PC-3 (cell line): Measurements from ENCODE around the gene SMIM11.

Source experiments
- EZH2 ChIP-seq: fragments of 300-600 bp; sonication (generic); IDR thresholded peaks from one replicate; pipeline ENCODE4 v1.6.1; 2017; ENCODE audit warnings: antibody characterized with exemption, mild to moderate bottlenecking, low read length; ENCODE audit not compliant: unreplicated experiment
- TF ChIP-seq, protein P1 (sequence below): fragments of 300-600 bp; sonication (generic); conservative IDR thresholded peaks from 2 replicates; pipeline ENCODE4 v1.5.1; 2017; ENCODE audit warnings: antibody characterized with exemption, low read depth, mild to moderate bottlenecking, low read length

DNA sequence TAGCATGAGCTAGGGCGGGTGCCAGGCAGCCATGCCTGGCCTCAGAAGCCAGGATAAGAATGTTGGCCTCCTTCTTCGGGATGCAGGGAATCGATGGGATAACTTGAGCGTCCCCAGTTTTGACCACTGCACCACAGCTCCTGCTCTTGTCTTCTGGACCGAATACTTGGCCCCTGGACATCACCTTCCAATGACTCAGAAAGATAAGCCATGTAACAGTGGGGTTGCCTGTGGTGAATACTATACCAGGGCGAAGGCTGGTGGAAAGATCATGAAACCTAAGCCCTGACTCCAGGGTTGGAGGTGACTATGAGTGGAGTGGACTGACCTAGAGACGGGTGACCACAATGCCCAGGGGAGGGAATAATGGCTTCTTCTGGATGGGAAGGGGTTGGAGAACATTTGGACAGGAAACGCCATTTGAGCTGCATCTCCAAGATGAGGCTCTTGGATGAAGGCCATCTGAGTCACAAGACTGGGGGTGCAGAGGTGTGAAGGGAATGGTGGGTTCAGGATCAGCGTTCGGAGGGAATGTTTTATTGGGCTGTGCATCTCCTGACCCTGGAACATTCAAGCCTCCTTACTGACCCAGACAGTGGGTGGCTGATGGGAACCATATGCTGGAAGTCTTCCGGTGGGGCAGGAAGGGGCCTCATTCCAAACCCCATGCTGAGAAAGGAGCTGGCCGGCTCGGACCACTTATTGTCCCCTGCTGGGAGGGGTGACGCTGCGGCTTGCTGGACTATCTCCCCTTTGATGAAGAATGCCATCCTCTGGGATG lies 30.0 kb upstream of the SMIM11 start:
- TF ChIP-seq, protein P1, sequence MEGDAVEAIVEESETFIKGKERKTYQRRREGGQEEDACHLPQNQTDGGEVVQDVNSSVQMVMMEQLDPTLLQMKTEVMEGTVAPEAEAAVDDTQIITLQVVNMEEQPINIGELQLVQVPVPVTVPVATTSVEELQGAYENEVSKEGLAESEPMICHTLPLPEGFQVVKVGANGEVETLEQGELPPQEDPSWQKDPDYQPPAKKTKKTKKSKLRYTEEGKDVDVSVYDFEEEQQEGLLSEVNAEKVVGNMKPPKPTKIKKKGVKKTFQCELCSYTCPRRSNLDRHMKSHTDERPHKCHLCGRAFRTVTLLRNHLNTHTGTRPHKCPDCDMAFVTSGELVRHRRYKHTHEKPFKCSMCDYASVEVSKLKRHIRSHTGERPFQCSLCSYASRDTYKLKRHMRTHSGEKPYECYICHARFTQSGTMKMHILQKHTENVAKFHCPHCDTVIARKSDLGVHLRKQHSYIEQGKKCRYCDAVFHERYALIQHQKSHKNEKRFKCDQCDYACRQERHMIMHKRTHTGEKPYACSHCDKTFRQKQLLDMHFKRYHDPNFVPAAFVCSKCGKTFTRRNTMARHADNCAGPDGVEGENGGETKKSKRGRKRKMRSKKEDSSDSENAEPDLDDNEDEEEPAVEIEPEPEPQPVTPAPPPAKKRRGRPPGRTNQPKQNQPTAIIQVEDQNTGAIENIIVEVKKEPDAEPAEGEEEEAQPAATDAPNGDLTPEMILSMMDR, result no peak
- TF ChIP-seq EZH2, result no peak
